Measurements from ENCODE around the gene CACNA1F.

The CACNA1F gene

GRCh38 chrX:49233887-49234555, 881 bp upstream of the CACNA1F start:
- TF ChIP-seq CTCF (IDR thresholded peaks at IDR 0.05; ENCODE audit: borderline replicate concordance, control extremely low read depth, extremely low read depth, insufficient read depth, missing control alignments) = no peak
- no peak for DNase-seq (ENCODE audit: low spot score)
- in situ Hi-C loops (cut with MboI; ENCODE audit: low sequenced_read_pairs, unreplicated experiment) = no loop called here

- in situ Hi-C loops (cut with MboI; ENCODE audit: low sequenced_read_pairs, unreplicated experiment) = no loop called here
- no peak for DNase-seq (ENCODE audit: low spot score)
- no peak for TF ChIP-seq CTCF (IDR thresholded peaks at IDR 0.05; ENCODE audit: borderline replicate concordance, control extremely low read depth, extremely low read depth, insufficient read depth, missing control alignments)
Measured at GRCh38 chrX:49232525-49232924, 615 bp downstream of the CACNA1F start.

DNA sequence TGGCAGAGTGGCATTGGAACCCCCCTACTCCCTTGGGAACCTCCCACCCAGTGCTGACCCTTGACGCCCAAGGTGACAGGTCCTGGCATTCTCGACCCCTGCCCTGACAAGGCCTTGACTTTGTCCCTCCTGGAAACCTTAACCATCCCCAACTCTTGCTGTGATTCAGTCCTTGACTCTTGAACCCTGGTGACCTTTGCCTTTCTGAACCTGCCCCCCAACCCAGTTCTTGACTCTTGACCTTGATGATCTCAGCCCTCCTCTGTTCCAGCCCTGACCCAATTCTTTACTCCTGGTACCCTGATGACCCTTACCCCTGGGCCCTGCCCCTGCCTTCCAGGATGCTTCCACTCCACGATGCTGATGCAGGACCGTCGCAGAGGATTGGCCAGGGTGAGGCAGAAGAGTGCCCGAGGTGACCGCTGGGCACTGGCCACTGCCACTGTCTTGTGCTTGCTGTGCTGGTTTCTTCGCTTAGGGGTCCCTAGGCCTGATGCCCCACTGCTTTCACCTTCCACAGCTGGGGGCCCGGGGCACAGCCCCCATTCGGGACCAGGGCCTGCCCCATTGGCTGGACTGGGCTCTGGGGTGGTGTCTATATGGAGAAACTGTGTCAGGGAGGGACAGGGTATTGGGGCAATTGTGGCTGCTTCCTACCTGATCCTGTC, 1.7 kb downstream of the CACNA1F start:
- no peak for TF ChIP-seq CTCF (IDR thresholded peaks at IDR 0.05; ENCODE audit: borderline replicate concordance, control extremely low read depth, extremely low read depth, insufficient read depth, missing control alignments)
- in situ Hi-C loops (cut with MboI; ENCODE audit: low sequenced_read_pairs, unreplicated experiment) = no loop called here

DNA sequence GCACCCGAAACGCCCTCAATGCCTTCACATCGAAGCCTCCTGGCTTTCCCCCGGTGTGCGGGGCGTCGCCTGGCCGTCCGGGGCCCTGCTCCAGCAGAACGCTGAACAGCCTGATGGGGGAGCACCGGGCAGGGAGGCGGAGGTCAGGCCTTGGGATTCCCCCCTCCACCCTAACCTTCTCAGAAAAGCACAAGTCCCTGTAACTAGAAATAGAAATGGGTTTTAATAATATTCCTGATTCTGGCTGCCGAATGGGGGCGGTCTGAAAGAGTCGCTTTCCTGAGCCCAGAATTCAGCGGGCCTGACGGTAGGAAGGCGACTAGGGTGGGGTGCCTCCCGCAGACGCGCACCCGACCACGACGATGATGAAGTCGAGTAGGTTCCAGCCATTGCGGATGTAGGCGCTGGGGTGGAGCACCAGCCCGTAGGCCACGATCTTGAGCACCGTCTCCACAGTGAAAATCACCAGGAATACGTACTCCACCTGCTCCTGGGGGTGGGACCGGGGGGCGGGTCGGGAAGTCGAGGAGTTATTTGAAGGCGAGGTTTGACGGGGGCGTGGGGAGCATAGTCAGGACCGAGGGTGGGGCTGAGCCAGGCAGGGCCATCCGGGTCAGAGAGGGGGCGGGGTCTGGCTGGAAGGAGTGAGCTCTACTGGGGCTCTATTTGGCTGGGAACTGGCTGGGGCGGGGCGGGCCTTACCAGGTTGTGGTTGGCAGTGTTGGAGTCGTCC, 2.5 kb downstream of the CACNA1F start:
- TF ChIP-seq CTCF (IDR thresholded peaks at IDR 0.05; ENCODE audit: borderline replicate concordance, control extremely low read depth, extremely low read depth, insufficient read depth, missing control alignments) = peak; percentile 2
- DNase-seq (ENCODE audit: low spot score) = peak; percentile 84
- in situ Hi-C loops (cut with MboI; ENCODE audit: low sequenced_read_pairs, unreplicated experiment) = no loop called here

More for the DNA sequence above, 1.7 kb downstream of the CACNA1F start:
- DNase-seq (ENCODE audit: low spot score) = no peak

- in situ Hi-C loops (cut with MboI; ENCODE audit: low sequenced_read_pairs, unreplicated experiment) = no loop called here
- TF ChIP-seq CTCF (IDR thresholded peaks at IDR 0.05; ENCODE audit: borderline replicate concordance, control extremely low read depth, extremely low read depth, insufficient read depth, missing control alignments) = no peak
- DNase-seq (ENCODE audit: low spot score) = no peak
Measured at GRCh38 chrX:49228185-49228584, 5.0 kb downstream of the CACNA1F start.

DNA sequence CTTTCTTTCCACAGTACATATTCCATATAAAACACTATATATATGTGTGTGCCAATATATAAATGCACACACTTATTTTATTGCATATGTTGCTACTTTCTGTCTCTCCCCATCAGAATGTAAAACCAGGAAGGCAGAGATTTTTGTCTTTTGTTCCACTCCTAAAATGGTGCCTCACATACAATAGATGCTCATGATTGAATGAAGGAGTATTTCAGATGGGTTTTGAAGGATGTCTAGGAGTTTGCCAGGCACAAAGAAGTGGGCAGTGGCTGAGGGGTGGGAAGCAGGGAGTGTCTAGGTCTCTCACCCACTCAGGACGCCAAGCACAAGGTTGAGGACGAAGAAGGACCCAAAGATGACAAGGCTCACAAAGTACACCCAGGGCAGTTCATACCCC, 5.4 kb downstream of the CACNA1F start:
- no peak for TF ChIP-seq CTCF (IDR thresholded peaks at IDR 0.05; ENCODE audit: borderline replicate concordance, control extremely low read depth, extremely low read depth, insufficient read depth, missing control alignments)
- no peak for DNase-seq (ENCODE audit: low spot score)
- in situ Hi-C loops (cut with MboI; ENCODE audit: low sequenced_read_pairs, unreplicated experiment) = no loop called here

All from GM13976 (cell line).